22Rv1 (cell line): ENCODE measurements around the gene ZBTB33.

ENCODE experiments used
- ZFX ChIP-seq: fragments of 450-650 bp; IDR thresholded peaks from 2 replicates; pipeline ENCODE4 v1.6.1; 2017; ENCODE audit warnings: antibody characterized with exemption, borderline replicate concordance
- TF ChIP-seq, protein P1 (sequence below): fragments of 450-650 bp; IDR thresholded peaks from 2 replicates; pipeline ENCODE4 v1.5.1; 2017; ENCODE audit warnings: mild to moderate bottlenecking

DNA sequence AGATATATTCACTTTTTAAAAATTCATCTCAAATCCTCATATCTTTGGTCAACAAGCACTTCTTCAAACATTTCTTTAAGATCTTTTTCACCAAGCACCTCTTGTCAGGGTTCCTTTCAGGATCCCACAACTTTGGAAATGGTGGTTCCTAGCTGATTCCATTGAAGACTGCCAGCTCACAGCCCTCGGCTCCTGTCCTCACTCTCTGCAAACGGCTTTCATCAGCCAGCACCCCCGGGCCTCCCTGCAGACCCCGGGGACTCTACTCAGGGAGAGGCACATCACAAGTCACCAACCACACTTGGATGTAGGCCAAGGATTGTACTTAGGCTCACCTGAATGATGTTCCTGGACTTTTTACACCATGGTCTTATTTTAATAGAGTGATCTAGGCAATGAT lies 20.0 kb downstream of the ZBTB33 start:
- TF ChIP-seq, protein P1, sequence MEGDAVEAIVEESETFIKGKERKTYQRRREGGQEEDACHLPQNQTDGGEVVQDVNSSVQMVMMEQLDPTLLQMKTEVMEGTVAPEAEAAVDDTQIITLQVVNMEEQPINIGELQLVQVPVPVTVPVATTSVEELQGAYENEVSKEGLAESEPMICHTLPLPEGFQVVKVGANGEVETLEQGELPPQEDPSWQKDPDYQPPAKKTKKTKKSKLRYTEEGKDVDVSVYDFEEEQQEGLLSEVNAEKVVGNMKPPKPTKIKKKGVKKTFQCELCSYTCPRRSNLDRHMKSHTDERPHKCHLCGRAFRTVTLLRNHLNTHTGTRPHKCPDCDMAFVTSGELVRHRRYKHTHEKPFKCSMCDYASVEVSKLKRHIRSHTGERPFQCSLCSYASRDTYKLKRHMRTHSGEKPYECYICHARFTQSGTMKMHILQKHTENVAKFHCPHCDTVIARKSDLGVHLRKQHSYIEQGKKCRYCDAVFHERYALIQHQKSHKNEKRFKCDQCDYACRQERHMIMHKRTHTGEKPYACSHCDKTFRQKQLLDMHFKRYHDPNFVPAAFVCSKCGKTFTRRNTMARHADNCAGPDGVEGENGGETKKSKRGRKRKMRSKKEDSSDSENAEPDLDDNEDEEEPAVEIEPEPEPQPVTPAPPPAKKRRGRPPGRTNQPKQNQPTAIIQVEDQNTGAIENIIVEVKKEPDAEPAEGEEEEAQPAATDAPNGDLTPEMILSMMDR, result no peak
- TF ChIP-seq ZFX, result no peak
